Keratinocyte (primary cell): ENCODE measurements around the gene TFF1. TPM values are rescaled to one million over a fixed set of nuclear protein-coding genes. Genes with fewer than 3 reads are reported as not detected.

Experiments
- DNase-seq: peaks from one replicate; pipeline ENCODE4 v3.0.0-alpha.2; 2011; ENCODE audit warnings: low read depth, missing footprints, low spot score
- FAIRE-seq: peaks from 2 replicates; lab custom pipeline; 2011; peaks lifted over from hg19 to GRCh38; lab: Jason Lieb, UNC
- H2AFZ ChIP-seq: 2 replicates; pipeline ENCODE4 v1.6.0; 2012; ENCODE audit warnings: low read length, control low read depth, inconsistent platforms; ENCODE audit not compliant: control insufficient read depth
- H3K27ac ChIP-seq: 2 replicates; pipeline ENCODE4 v1.5.1; 2011; ENCODE audit warnings: low read length; ENCODE audit not compliant: control insufficient read depth, insufficient read depth
- H3K27me3 ChIP-seq: 3 replicates; pipeline ENCODE4 v1.6.0; 2011; ENCODE audit warnings: low read length; ENCODE audit not compliant: control insufficient read depth, insufficient read depth; ENCODE audit errors: extremely low read depth
- H3K36me3 ChIP-seq, 2 experiments: 2 replicates in 1 of 2; 3 replicates in 1 of 2; pipeline ENCODE4 v1.5.1; 2011; ENCODE audit warnings: low read length in 2 of 2, mild to moderate bottlenecking in 1 of 2; ENCODE audit not compliant: control insufficient read depth in 2 of 2, insufficient read depth in 2 of 2; ENCODE audit errors: extremely low read depth in 1 of 2
- H3K4me1 ChIP-seq: 3 replicates; pipeline ENCODE4 v1.5.1; 2011; ENCODE audit warnings: low read length; ENCODE audit not compliant: control insufficient read depth, insufficient read depth; ENCODE audit errors: extremely low read depth
- H3K4me2 ChIP-seq: 3 replicates; pipeline ENCODE4 v1.6.0; 2011; ENCODE audit warnings: low read depth, low read length; ENCODE audit not compliant: control insufficient read depth, insufficient read depth; ENCODE audit errors: extremely low read depth
- H3K4me3 ChIP-seq, 3 experiments: fragments of 200-600 bp in 1 of 3; sonication (generic) in 1 of 3; 2 replicates in 2 of 3; 3 replicates in 1 of 3; pipeline ENCODE4 v1.5.1; 2011 to 2016; ENCODE audit warnings: low read length in 3 of 3, mild to moderate bottlenecking in 3 of 3, control low read depth in 2 of 3, inconsistent platforms in 1 of 3, low read depth in 1 of 3, mixed read lengths in 1 of 3, mixed run types in 1 of 3, moderate library complexity in 1 of 3; ENCODE audit not compliant: control insufficient read depth in 2 of 3, insufficient read depth in 2 of 3; ENCODE audit errors: extremely low read depth in 1 of 3
- H3K79me2 ChIP-seq: 2 replicates; pipeline ENCODE4 v1.6.0; 2012; ENCODE audit warnings: low read length; ENCODE audit not compliant: control insufficient read depth, insufficient read depth
- H3K9ac ChIP-seq: 3 replicates; pipeline ENCODE4 v1.6.0; 2011; ENCODE audit warnings: low read length; ENCODE audit not compliant: control insufficient read depth, insufficient read depth; ENCODE audit errors: extremely low read depth
- H3K9me1 ChIP-seq: 3 replicates; pipeline ENCODE4 v1.6.0; 2011; ENCODE audit warnings: low read length; ENCODE audit not compliant: control insufficient read depth, insufficient read depth; ENCODE audit errors: extremely low read depth
- H3K9me3 ChIP-seq: 2 replicates; pipeline ENCODE4 v1.5.1; 2012; ENCODE audit warnings: low read depth, low read length; ENCODE audit not compliant: control insufficient read depth
- H4K20me1 ChIP-seq: 3 replicates; pipeline ENCODE4 v1.6.0; 2011; ENCODE audit warnings: low read length; ENCODE audit not compliant: control insufficient read depth, insufficient read depth; ENCODE audit errors: extremely low read depth
- EZH2 ChIP-seq: IDR thresholded peaks from one replicate; pipeline ENCODE4 v1.6.1; 2012; ENCODE audit warnings: inconsistent platforms, mild to moderate bottlenecking, low read length, moderate library complexity
- dilution Hi-C: fragments of 300-500 bp; cut with MboI; formaldehyde crosslinking; loops from one replicate; pipeline ENCODE4 v1.7.0; 2020; ENCODE audit warnings: low sequenced_read_pairs; ENCODE audit not compliant: extremely low pct_ligation_motif_present
- polyA plus RNA-seq, 5 experiments: library from polyadenylated mRNA; depleted of rRNA in 3 of 5; stranded (reverse) in 3 of 5; stranded (forward) in 1 of 5; unstranded in 1 of 5; fragments of >200 nt; gene quantifications; 1 replicate in 1 of 5; 2 replicates in 3 of 5; 3 replicates in 1 of 5; pipeline versions ENCODE4 v1.2.1 to v1.2.3, GENCODE V29; 2011 to 2012; ENCODE audit warnings: missing spikeins in 2 of 5, low read depth in 1 of 5, low replicate concordance in 1 of 5
- TF ChIP-seq, protein P1 (sequence below), 3 experiments: IDR thresholded peaks in 1 of 3; conservative IDR thresholded peaks in 1 of 3; optimal IDR thresholded peaks in 1 of 3; 2 replicates in 2 of 3; 3 replicates in 1 of 3; pipeline versions ENCODE3 to v1.5.1; 2011; ENCODE audit warnings: low read length in 3 of 3, mild to moderate bottlenecking in 3 of 3, moderate library complexity in 2 of 3, control low read depth in 1 of 3, inconsistent platforms in 1 of 3; ENCODE audit not compliant: insufficient read depth in 2 of 3; ENCODE audit errors: extremely low read depth in 1 of 3

The TFF1 gene
- polyA plus RNA-seq, 1 donor (not counting 4 experiments of a cell fraction or from before 2014, with no cell fraction given), result not detected

DNA sequence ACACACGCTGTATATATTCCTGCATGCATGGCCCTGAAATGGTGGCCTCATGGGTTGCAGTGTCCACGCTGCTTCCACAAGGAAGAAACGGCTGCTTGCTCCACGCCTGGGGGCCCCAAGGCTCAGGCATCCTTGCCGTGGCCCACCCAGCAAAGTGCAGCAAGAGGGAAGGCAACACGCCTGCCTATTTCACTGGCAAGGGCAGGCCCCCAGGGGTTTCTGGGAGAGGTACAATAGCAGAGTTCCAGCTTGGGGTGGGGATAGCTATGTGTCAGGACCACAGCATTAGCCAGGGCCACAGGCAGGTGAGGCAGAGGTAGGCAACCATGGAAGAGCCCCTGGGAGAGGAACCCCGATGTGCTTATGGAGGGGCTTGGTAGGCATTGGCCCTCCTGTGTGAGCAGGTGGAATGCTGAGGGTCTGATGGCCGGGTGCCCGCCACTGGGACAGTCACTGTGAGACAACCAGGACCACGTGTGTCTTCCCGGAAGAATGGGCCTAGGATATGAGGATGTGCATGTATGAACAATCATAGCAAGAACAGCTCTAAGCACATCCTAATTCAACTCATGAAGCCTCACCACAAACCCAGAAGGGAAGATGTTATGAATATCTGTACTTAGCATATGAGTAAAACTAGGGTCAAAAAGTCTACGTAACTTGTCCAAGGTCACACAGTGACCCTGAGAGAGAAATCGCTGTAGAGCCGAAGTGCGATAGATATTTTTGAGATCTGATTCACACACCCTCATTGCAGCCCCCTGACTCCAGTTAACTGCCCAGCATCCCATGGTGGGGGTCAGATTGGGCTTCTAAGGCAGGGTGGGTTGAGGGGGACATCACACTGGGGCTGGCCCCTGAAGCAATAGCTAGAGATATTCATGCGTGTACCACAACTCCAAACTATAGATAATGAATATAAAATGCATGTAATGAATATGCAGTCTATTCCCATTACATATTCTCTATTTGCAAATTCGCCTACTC, 27.3 kb downstream of the TFF1 start:
- H3K9me1 ChIP-seq, result no peaks in the 10 kb centered on the region

DNA sequence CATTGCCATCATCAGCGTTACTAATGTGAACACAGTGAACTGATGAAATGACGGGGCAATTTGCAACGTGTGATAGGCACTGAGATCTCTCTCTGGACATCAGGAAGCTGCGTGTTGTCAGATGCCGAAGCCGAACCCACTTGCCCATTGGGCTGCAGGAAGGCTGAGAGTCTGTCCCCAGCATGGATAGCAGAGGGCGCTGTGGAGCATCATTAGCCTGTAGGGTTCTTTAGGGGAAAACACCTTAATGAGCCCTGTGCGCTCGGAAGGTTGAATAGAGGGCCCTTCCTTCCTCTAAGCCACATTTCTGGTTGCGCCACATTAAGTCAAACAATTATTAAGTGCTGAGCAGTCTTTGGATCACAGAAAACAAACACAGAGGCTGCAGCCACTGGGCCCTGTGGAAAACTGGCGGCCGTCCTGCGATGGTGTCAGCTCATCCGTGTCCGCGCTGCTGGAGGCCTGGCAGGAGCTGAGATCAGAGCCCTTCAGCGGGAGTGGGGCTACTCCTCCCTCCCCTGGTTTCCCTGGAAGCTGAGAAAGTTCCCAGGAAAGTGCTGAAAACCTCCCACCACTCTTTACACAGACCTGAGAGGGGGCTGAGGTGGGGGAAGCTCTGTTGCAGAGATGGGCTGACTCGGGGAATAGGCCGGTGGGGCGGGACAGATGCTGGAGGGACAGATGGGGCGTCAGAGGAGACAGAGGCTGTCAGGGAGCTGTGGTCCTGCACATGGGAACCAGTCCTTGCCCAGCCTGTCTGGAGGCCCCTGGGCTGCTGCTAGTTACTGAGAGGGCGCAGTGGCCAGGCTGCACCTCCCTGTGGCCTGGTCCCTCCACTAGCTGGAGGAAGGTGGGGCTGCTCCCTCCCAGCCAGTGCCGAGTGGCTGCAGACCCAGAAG, 28.3 kb downstream of the TFF1 start:
- no peak for FAIRE-seq

More for the DNA sequence above, 27.3 kb downstream of the TFF1 start:
- no peak for TF ChIP-seq EZH2
- TF ChIP-seq, protein P1, sequence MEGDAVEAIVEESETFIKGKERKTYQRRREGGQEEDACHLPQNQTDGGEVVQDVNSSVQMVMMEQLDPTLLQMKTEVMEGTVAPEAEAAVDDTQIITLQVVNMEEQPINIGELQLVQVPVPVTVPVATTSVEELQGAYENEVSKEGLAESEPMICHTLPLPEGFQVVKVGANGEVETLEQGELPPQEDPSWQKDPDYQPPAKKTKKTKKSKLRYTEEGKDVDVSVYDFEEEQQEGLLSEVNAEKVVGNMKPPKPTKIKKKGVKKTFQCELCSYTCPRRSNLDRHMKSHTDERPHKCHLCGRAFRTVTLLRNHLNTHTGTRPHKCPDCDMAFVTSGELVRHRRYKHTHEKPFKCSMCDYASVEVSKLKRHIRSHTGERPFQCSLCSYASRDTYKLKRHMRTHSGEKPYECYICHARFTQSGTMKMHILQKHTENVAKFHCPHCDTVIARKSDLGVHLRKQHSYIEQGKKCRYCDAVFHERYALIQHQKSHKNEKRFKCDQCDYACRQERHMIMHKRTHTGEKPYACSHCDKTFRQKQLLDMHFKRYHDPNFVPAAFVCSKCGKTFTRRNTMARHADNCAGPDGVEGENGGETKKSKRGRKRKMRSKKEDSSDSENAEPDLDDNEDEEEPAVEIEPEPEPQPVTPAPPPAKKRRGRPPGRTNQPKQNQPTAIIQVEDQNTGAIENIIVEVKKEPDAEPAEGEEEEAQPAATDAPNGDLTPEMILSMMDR (optimal IDR thresholded peaks at IDR 0.05 in 1 of 3, IDR thresholded peaks at IDR 0.05 in 1 of 3, conservative IDR thresholded peaks at IDR 0.05 in 1 of 3; ENCODE audit: extremely low read depth in 1 of 3, insufficient read depth in 2 of 3, low read length in 3 of 3), result no peak
- no peaks in the 10 kb centered on the region for H3K36me3 ChIP-seq
- no peak overlapping the region for H3K4me3 ChIP-seq
- DNase-seq, result no peak
- no peaks in the 10 kb centered on the region for H3K79me2 ChIP-seq
- no peak overlapping the region for H3K4me2 ChIP-seq
- H3K27me3 ChIP-seq, result peaks cover 4% of the 10 kb centered on the region
- FAIRE-seq, result no peak
- H3K4me1 ChIP-seq, result no peaks in the 10 kb centered on the region
- no peaks in the 10 kb centered on the region for H3K9me3 ChIP-seq
- dilution Hi-C loops, result no loop called here
- no peaks in the 10 kb centered on the region for H4K20me1 ChIP-seq
- H3K9ac ChIP-seq, result no peak overlapping the region
- no peak overlapping the region for H3K27ac ChIP-seq
- no peak overlapping the region for H2AFZ ChIP-seq

More for the DNA sequence above, 28.3 kb downstream of the TFF1 start:
- H3K9me1 ChIP-seq, result no peaks in the 10 kb centered on the region
- H2AFZ ChIP-seq, result no peak overlapping the region
- no peaks in the 10 kb centered on the region for H3K9me3 ChIP-seq
- no peaks in the 10 kb centered on the region for H3K79me2 ChIP-seq
- no peak for DNase-seq
- TF ChIP-seq EZH2, result no peak
- TF ChIP-seq, protein P1 (optimal IDR thresholded peaks at IDR 0.05 in 1 of 3, IDR thresholded peaks at IDR 0.05 in 1 of 3, conservative IDR thresholded peaks at IDR 0.05 in 1 of 3; ENCODE audit: extremely low read depth in 1 of 3, insufficient read depth in 2 of 3, low read length in 3 of 3), result peak; percentile 47 to 69 (median 64)
- no peak overlapping the region for H3K4me3 ChIP-seq
- H3K9ac ChIP-seq, result no peak overlapping the region
- H3K4me1 ChIP-seq, result no peaks in the 10 kb centered on the region
- dilution Hi-C loops, result no loop called here
- H3K4me2 ChIP-seq, result no peak overlapping the region
- H3K36me3 ChIP-seq, result no peaks in the 10 kb centered on the region
- H4K20me1 ChIP-seq, result no peaks in the 10 kb centered on the region
- H3K27ac ChIP-seq, result no peak overlapping the region
- H3K27me3 ChIP-seq, result peaks cover 4% of the 10 kb centered on the region
